ENCODE data around the gene LRRC56. TPM values are rescaled to one million over a fixed set of nuclear protein-coding genes. Genes with fewer than 3 reads are reported as not detected.
A peak's percentile ranks its signal among the peaks of the same experiment; 100 is the strongest.

The LRRC56 gene
- total and polyA plus RNA-seq, 2 of the 13 experiments (the other 11 are each of a cell fraction or from before 2014, with no cell fraction given): 0.11 to 0.29 TPM

- TF ChIP-seq TBP (CRISPR knock-in tag; IDR thresholded peaks at IDR 0.05) (no peak), ATF7-NPFF (CRISPR knock-in tag; IDR thresholded peaks at IDR 0.05; ENCODE audit: low read depth) (peak; percentile 17; the same call in 1 of the 2 replicates), HMGA1 (CRISPR knock-in tag; conservative IDR thresholded peaks at IDR 0.05) (no peak), YEATS4 (CRISPR knock-in tag; IDR thresholded peaks at IDR 0.05; ENCODE audit: borderline replicate concordance) (no peak), ZNF768 (CRISPR knock-in tag; IDR thresholded peaks at IDR 0.05) (no peak), ATF5 (CRISPR knock-in tag; IDR thresholded peaks at IDR 0.05; ENCODE audit: low read depth) (no peak), CBX2 (IDR thresholded peaks at IDR 0.05; ENCODE audit: low read depth, low read length) (no peak), CBX2 (CRISPR knock-in tag; IDR thresholded peaks at IDR 0.05; ENCODE audit: low read depth) (no peak), PCBP2 (optimal IDR thresholded peaks at IDR 0.05; ENCODE audit: low read depth, low read length, poor library complexity, severe bottlenecking) (no peak), MBNL3 (CRISPR knock-in tag; conservative IDR thresholded peaks at IDR 0.05) (no peak), ZNF207 (IDR thresholded peaks at IDR 0.05; ENCODE audit: borderline replicate concordance) (no peak), HBP1 (CRISPR knock-in tag; IDR thresholded peaks at IDR 0.05; ENCODE audit: low read depth) (no peak), ARID5B (CRISPR knock-in tag; IDR thresholded peaks at IDR 0.05) (peak; percentile 17; the same call in 1 of the 2 replicates), ZBTB38 (CRISPR knock-in tag; IDR thresholded peaks at IDR 0.05) (peak; percentile 5; the same call in 1 of the 2 replicates), ZNF30 (CRISPR knock-in tag; IDR thresholded peaks at IDR 0.05) (no peak), CREB1 (IDR thresholded peaks at IDR 0.05) (no peak), CREB1 (CRISPR knock-in tag; IDR thresholded peaks at IDR 0.05) (no peak), MNT (IDR thresholded peaks at IDR 0.05) (no peak), POLR2AphosphoS2 (IDR thresholded peaks at IDR 0.05; ENCODE audit: low read depth, low read length) (no peak), FOXK1 (CRISPR knock-in tag; IDR thresholded peaks at IDR 0.05; ENCODE audit: borderline replicate concordance, low read depth) (no peak), NBN (conservative IDR thresholded peaks at IDR 0.05) (no peak), TEF (CRISPR knock-in tag; IDR thresholded peaks at IDR 0.05) (no peak), ELF3 (CRISPR knock-in tag; IDR thresholded peaks at IDR 0.05) (no peak), TP53 (CRISPR knock-in tag; conservative IDR thresholded peaks at IDR 0.05) (no peak)
These were observed 32.0 kb downstream of the LRRC56 start (continued) for GRCh38 chr11:569158-569885.
